ENCODE measurements around the gene PARP9. TPM values are rescaled to one million over a fixed set of nuclear protein-coding genes. Genes with fewer than 3 reads are reported as not detected.
A peak's percentile ranks its signal among the peaks of the same experiment; 100 is the strongest.

PARP9 gene
- total and polyA plus RNA-seq, 7 donors = 6.5 to 18.9 (median 10.8) TPM

DNA sequence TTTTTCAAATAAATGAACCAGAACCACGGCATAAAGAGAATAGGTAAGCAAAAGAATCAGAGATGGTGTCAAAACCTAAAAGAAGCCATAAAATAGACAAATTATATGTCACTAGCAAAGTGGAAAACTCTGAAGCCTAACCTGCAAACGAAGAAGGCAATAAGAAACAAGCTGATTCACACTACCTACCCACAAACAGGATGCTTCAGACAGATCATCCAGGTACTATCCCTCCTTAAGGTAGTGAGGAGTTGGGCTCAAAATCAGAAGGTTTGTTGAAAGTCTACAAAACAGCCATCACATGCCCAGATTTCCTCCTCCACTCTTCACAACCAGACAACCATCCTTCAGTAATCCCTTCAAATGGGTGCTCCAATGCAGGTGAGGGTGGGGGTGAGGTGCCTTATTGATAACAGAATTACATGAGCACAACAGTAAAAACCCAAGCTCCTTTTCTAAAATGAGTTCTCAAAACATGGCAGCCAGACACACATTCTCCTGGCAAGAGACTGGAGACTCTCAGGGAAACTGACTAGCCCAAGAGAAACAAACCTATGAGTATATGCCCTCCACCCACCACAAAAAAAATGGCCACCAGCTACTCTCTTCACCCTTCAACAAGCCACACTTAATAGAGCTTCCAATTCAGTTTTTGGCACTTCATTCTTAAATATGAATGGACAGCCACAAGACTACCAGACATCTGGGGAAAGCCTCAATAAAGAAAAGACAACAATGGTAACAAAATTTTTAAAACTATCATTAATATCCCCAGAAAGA lies 55.8 kb downstream of the PARP9 start:
- Histone ChIP-seq H3K4me3 (peak overlapping the region; percentile 17), H3K36me3 (ENCODE audit: insufficient read depth in 1 of 2, low read depth in 1 of 2) (no peaks in the 10 kb centered on the region), H3K9me3 (no peaks in the 10 kb centered on the region), H3K27ac (peak overlapping the region; percentile 100), H3K27me3 (ENCODE audit: insufficient read depth in 3 of 3, low read length in 2 of 3) (no peaks in the 10 kb centered on the region), H3K4me1 (peaks cover 86% of the 10 kb centered on the region)
- 81 to 94% (median 92%) methylated on average over 2 of the region's 2 CpGs for WGBS, 3 donors
- peak in 1 of 4 donors; percentile 28 for ATAC-seq
- TF ChIP-seq CTCF (IDR thresholded peaks at IDR 0.05) = no peak
- intact Hi-C loops (cut with DNase I) = no loop called here
- no peak for DNase-seq

- WGBS, 3 donors = 98 to 100% (median 99%) methylated on average over 1 of the region's 1 CpG
- intact Hi-C loops (cut with DNase I) = no loop called here
- no peak overlapping the region for H3K27ac ChIP-seq
- no peaks in the 10 kb centered on the region for H3K9me3 ChIP-seq
- H3K4me3 ChIP-seq = no peak overlapping the region
- H3K27me3 ChIP-seq (ENCODE audit: insufficient read depth in 3 of 3, low read length in 2 of 3) = no peaks in the 10 kb centered on the region
- ATAC-seq (no peak), DNase-seq (no peak)
- TF ChIP-seq CTCF (IDR thresholded peaks at IDR 0.05) = no peak
- no peaks in the 10 kb centered on the region for H3K36me3 ChIP-seq (ENCODE audit: insufficient read depth in 1 of 2, low read depth in 1 of 2)
- H3K4me1 ChIP-seq = peaks cover 86% of the 10 kb centered on the region
These were observed 57.6 kb downstream of the PARP9 start for GRCh38 chr3:122506450-122506849.

- Histone ChIP-seq H3K9me3 (no peaks in the 10 kb centered on the region), H3K27me3 (ENCODE audit: insufficient read depth in 3 of 3, low read length in 2 of 3) (no peaks in the 10 kb centered on the region), H3K36me3 (ENCODE audit: insufficient read depth in 1 of 2, low read depth in 1 of 2) (no peaks in the 10 kb centered on the region), H3K4me3 (no peak overlapping the region), H3K27ac (no peak overlapping the region), H3K4me1 (peaks cover 83% of the 10 kb centered on the region)
- ATAC-seq (no peak), DNase-seq (no peak)
- intact Hi-C loops (cut with DNase I) = no loop called here
- no peak for TF ChIP-seq CTCF (IDR thresholded peaks at IDR 0.05)
- 52 to 78% (median 64%) methylated on average over 2 of the region's 2 CpGs for WGBS, 3 donors
These were observed 58.4 kb downstream of the PARP9 start for GRCh38 chr3:122505676-122506075.

- peaks cover 82% of the 10 kb centered on the region for H3K4me1 ChIP-seq
- 75 to 94% (median 82%) methylated on average over 2 of the region's 2 CpGs for WGBS, 3 donors
- no peak overlapping the region for H3K4me3 ChIP-seq
These were observed 61.2 kb downstream of the PARP9 start for GRCh38 chr3:122502941-122503340.

More at GRCh38 chr3:122502941-122503340, 61.2 kb downstream of the PARP9 start:
- H3K9me3 ChIP-seq = no peaks in the 10 kb centered on the region
- no peaks in the 10 kb centered on the region for H3K27me3 ChIP-seq (ENCODE audit: insufficient read depth in 3 of 3, low read length in 2 of 3)
- TF ChIP-seq CTCF (IDR thresholded peaks at IDR 0.05) = no peak
- H3K27ac ChIP-seq = peak overlapping the region; percentile 6
- no peaks in the 10 kb centered on the region for H3K36me3 ChIP-seq (ENCODE audit: insufficient read depth in 1 of 2, low read depth in 1 of 2)
- no peak for ATAC-seq
- intact Hi-C loops (cut with DNase I) = no loop called here
- DNase-seq = no peak
